ENCODE results near the gene FRMPD1. TPM values are rescaled to one million over a fixed set of nuclear protein-coding genes. Genes with fewer than 3 reads are reported as not detected.

Gene FRMPD1
- total and polyA plus RNA-seq, 2 donors from 2014 or later, result 0.19 to 0.90 TPM

- Histone ChIP-seq H3K4me1 (ENCODE audit: control insufficient read depth in 2 of 3, insufficient read depth in 2 of 3, low read depth in 1 of 3, low read length in 3 of 3) (peaks cover 0 to 4% (median under 1%) of the 10 kb centered on the region in 3 donors), H3K9ac (ENCODE audit: low read length in 3 of 3) (no peak overlapping the region), H3K4me3 (ENCODE audit: low read length in 3 of 3) (no peak overlapping the region), H3K36me3 (ENCODE audit: control insufficient read depth in 2 of 3, insufficient read depth in 3 of 3, low read length in 3 of 3) (peaks cover 0 to 1% (median under 1%) of the 10 kb centered on the region in 3 donors), H3K9me3 (ENCODE audit: control insufficient read depth in 2 of 3, insufficient read depth in 1 of 3, low read length in 3 of 3) (no peaks in the 10 kb centered on the region), H3K27ac (ENCODE audit: low read depth in 2 of 2, low read length in 2 of 2) (no peak overlapping the region), H3K27me3 (ENCODE audit: control insufficient read depth, insufficient read depth, low read length) (no peaks in the 10 kb centered on the region)
- TF ChIP-seq, protein P1, sequence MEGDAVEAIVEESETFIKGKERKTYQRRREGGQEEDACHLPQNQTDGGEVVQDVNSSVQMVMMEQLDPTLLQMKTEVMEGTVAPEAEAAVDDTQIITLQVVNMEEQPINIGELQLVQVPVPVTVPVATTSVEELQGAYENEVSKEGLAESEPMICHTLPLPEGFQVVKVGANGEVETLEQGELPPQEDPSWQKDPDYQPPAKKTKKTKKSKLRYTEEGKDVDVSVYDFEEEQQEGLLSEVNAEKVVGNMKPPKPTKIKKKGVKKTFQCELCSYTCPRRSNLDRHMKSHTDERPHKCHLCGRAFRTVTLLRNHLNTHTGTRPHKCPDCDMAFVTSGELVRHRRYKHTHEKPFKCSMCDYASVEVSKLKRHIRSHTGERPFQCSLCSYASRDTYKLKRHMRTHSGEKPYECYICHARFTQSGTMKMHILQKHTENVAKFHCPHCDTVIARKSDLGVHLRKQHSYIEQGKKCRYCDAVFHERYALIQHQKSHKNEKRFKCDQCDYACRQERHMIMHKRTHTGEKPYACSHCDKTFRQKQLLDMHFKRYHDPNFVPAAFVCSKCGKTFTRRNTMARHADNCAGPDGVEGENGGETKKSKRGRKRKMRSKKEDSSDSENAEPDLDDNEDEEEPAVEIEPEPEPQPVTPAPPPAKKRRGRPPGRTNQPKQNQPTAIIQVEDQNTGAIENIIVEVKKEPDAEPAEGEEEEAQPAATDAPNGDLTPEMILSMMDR (IDR thresholded peaks at IDR 0.05; ENCODE audit: borderline replicate concordance, extremely low read depth, insufficient read depth), result no peak
- no peak for FAIRE-seq
- intact Hi-C loops (cut with DNase I), result no loop called here
- DNase-seq, result no peak
Measured at GRCh38 chr9:37788332-37788731, 137.6 kb downstream of the FRMPD1 start.

GRCh38 chr9:37790096-37790495 lies 139.3 kb downstream of the FRMPD1 start:
- no peaks in the 10 kb centered on the region for H3K4me1 ChIP-seq (ENCODE audit: control insufficient read depth in 2 of 3, insufficient read depth in 2 of 3, low read depth in 1 of 3, low read length in 3 of 3)
- FAIRE-seq, result no peak
- no peak overlapping the region for H3K27ac ChIP-seq (ENCODE audit: low read depth in 2 of 2, low read length in 2 of 2)

GRCh38 chr9:37792122-37792521 lies 141.4 kb downstream of the FRMPD1 start:
- Histone ChIP-seq H3K36me3 (ENCODE audit: control insufficient read depth in 2 of 3, insufficient read depth in 3 of 3, low read length in 3 of 3) (no peaks in the 10 kb centered on the region), H3K27me3 (ENCODE audit: control insufficient read depth, insufficient read depth, low read length) (no peaks in the 10 kb centered on the region), H3K9ac (ENCODE audit: low read length in 3 of 3) (no peak overlapping the region), H3K9me3 (ENCODE audit: control insufficient read depth in 2 of 3, insufficient read depth in 1 of 3, low read length in 3 of 3) (no peaks in the 10 kb centered on the region), H3K4me1 (ENCODE audit: control insufficient read depth in 2 of 3, insufficient read depth in 2 of 3, low read depth in 1 of 3, low read length in 3 of 3) (no peaks in the 10 kb centered on the region), H3K27ac (ENCODE audit: low read depth in 2 of 2, low read length in 2 of 2) (no peak overlapping the region), H3K4me3 (ENCODE audit: low read length in 3 of 3) (no peak overlapping the region)
- intact Hi-C loops (cut with DNase I), result no loop called here
- TF ChIP-seq, protein P1 (IDR thresholded peaks at IDR 0.05; ENCODE audit: borderline replicate concordance, extremely low read depth, insufficient read depth), result no peak
- DNase-seq (no peak), FAIRE-seq (no peak)

More at GRCh38 chr9:37790096-37790495, 139.3 kb downstream of the FRMPD1 start:
- H3K9ac ChIP-seq (ENCODE audit: low read length in 3 of 3), result no peak overlapping the region
- no peak for DNase-seq
- intact Hi-C loops (cut with DNase I), result no loop called here
- H3K27me3 ChIP-seq (ENCODE audit: control insufficient read depth, insufficient read depth, low read length), result no peaks in the 10 kb centered on the region
- H3K9me3 ChIP-seq (ENCODE audit: control insufficient read depth in 2 of 3, insufficient read depth in 1 of 3, low read length in 3 of 3), result no peaks in the 10 kb centered on the region
- H3K4me3 ChIP-seq (ENCODE audit: low read length in 3 of 3), result no peak overlapping the region
- TF ChIP-seq, protein P1 (IDR thresholded peaks at IDR 0.05; ENCODE audit: borderline replicate concordance, extremely low read depth, insufficient read depth), result no peak
- no peaks in the 10 kb centered on the region for H3K36me3 ChIP-seq (ENCODE audit: control insufficient read depth in 2 of 3, insufficient read depth in 3 of 3, low read length in 3 of 3)

GRCh38 chr9:37796232-37796631 lies 145.5 kb downstream of the FRMPD1 start:
- no peaks in the 10 kb centered on the region for H3K27me3 ChIP-seq (ENCODE audit: control insufficient read depth, insufficient read depth, low read length)
- TF ChIP-seq, protein P1 (IDR thresholded peaks at IDR 0.05; ENCODE audit: borderline replicate concordance, extremely low read depth, insufficient read depth), result no peak
- DNase-seq (no peak), FAIRE-seq (no peak)
- H3K9me3 ChIP-seq (ENCODE audit: control insufficient read depth in 2 of 3, insufficient read depth in 1 of 3, low read length in 3 of 3), result no peaks in the 10 kb centered on the region
- no peak overlapping the region for H3K9ac ChIP-seq (ENCODE audit: low read length in 3 of 3)
- H3K27ac ChIP-seq (ENCODE audit: low read depth in 2 of 2, low read length in 2 of 2), result no peak overlapping the region
- intact Hi-C loops (cut with DNase I), result no loop called here
- no peak overlapping the region for H3K4me3 ChIP-seq (ENCODE audit: low read length in 3 of 3)
- no peaks in the 10 kb centered on the region for H3K36me3 ChIP-seq (ENCODE audit: control insufficient read depth in 2 of 3, insufficient read depth in 3 of 3, low read length in 3 of 3)
- peaks cover 0 to 4% (median 0%) of the 10 kb centered on the region in 3 donors for H3K4me1 ChIP-seq (ENCODE audit: control insufficient read depth in 2 of 3, insufficient read depth in 2 of 3, low read depth in 1 of 3, low read length in 3 of 3)

Data from kidney (tissue), 14 donors.